ENCODE data around the gene FBXL4. TPM values are rescaled to one million over a fixed set of nuclear protein-coding genes. Genes with fewer than 3 reads are reported as not detected.

FBXL4 gene
- polyA plus RNA-seq, 1 donor (not counting 4 experiments of a cell fraction or from before 2014, with no cell fraction given), result 19.9 TPM

- dilution Hi-C loops (cut with MboI; ENCODE audit: extremely low pct_ligation_motif_present, low sequenced_read_pairs), result no loop called here
- TF ChIP-seq CTCF (optimal IDR thresholded peaks at IDR 0.05 in 1 of 3, IDR thresholded peaks at IDR 0.05 in 1 of 3, conservative IDR thresholded peaks at IDR 0.05 in 1 of 3; ENCODE audit: extremely low read depth in 1 of 3, insufficient read depth in 2 of 3, low read length in 3 of 3) (no peak), EZH2 (IDR thresholded peaks at IDR 0.05; ENCODE audit: low read length) (no peak)
- DNase-seq (ENCODE audit: low read depth, low spot score) (no peak), FAIRE-seq (no peak)
- H4K20me1 ChIP-seq (ENCODE audit: control insufficient read depth, extremely low read depth, insufficient read depth, low read length), result no peaks in the 10 kb centered on the region
- H3K4me3 ChIP-seq (ENCODE audit: control insufficient read depth in 2 of 3, extremely low read depth in 1 of 3, insufficient read depth in 2 of 3, low read depth in 1 of 3, low read length in 3 of 3), result no peak overlapping the region
- no peaks in the 10 kb centered on the region for H3K4me1 ChIP-seq (ENCODE audit: control insufficient read depth, extremely low read depth, insufficient read depth, low read length)
- H3K36me3 ChIP-seq (ENCODE audit: control insufficient read depth in 2 of 2, extremely low read depth in 1 of 2, insufficient read depth in 2 of 2, low read length in 2 of 2), result no peaks in the 10 kb centered on the region
- no peak overlapping the region for H3K4me2 ChIP-seq (ENCODE audit: control insufficient read depth, extremely low read depth, insufficient read depth, low read depth, low read length)
- H2AFZ ChIP-seq (ENCODE audit: control insufficient read depth, low read length), result no peak overlapping the region
- no peaks in the 10 kb centered on the region for H3K9me1 ChIP-seq (ENCODE audit: control insufficient read depth, extremely low read depth, insufficient read depth, low read length)
- H3K9me3 ChIP-seq (ENCODE audit: control insufficient read depth, low read depth, low read length), result no peaks in the 10 kb centered on the region
- no peak overlapping the region for H3K9ac ChIP-seq (ENCODE audit: control insufficient read depth, extremely low read depth, insufficient read depth, low read length)
- no peaks in the 10 kb centered on the region for H3K79me2 ChIP-seq (ENCODE audit: control insufficient read depth, insufficient read depth, low read length)
- no peaks in the 10 kb centered on the region for H3K27me3 ChIP-seq (ENCODE audit: control insufficient read depth, extremely low read depth, insufficient read depth, low read length)
- no peak overlapping the region for H3K27ac ChIP-seq (ENCODE audit: control insufficient read depth, insufficient read depth, low read length)
Observed at GRCh38 chr6:98981473-98981872, 33.7 kb upstream of the FBXL4 start.

GRCh38 chr6:98980819-98981218, 33.1 kb upstream of the FBXL4 start:
- DNase-seq (ENCODE audit: low read depth, low spot score) (no peak), FAIRE-seq (no peak)
- no peaks in the 10 kb centered on the region for H3K4me1 ChIP-seq (ENCODE audit: control insufficient read depth, extremely low read depth, insufficient read depth, low read length)
- no peak overlapping the region for H3K4me3 ChIP-seq (ENCODE audit: control insufficient read depth in 2 of 3, extremely low read depth in 1 of 3, insufficient read depth in 2 of 3, low read depth in 1 of 3, low read length in 3 of 3)
- H3K79me2 ChIP-seq (ENCODE audit: control insufficient read depth, insufficient read depth, low read length), result no peaks in the 10 kb centered on the region
- H3K36me3 ChIP-seq (ENCODE audit: control insufficient read depth in 2 of 2, extremely low read depth in 1 of 2, insufficient read depth in 2 of 2, low read length in 2 of 2), result no peaks in the 10 kb centered on the region
- no peaks in the 10 kb centered on the region for H3K9me1 ChIP-seq (ENCODE audit: control insufficient read depth, extremely low read depth, insufficient read depth, low read length)
- no peak overlapping the region for H3K9ac ChIP-seq (ENCODE audit: control insufficient read depth, extremely low read depth, insufficient read depth, low read length)
- dilution Hi-C loops (cut with MboI; ENCODE audit: extremely low pct_ligation_motif_present, low sequenced_read_pairs), result no loop called here
- H3K4me2 ChIP-seq (ENCODE audit: control insufficient read depth, extremely low read depth, insufficient read depth, low read depth, low read length), result no peak overlapping the region
- no peak overlapping the region for H3K27ac ChIP-seq (ENCODE audit: control insufficient read depth, insufficient read depth, low read length)
- no peaks in the 10 kb centered on the region for H4K20me1 ChIP-seq (ENCODE audit: control insufficient read depth, extremely low read depth, insufficient read depth, low read length)
- TF ChIP-seq CTCF (optimal IDR thresholded peaks at IDR 0.05 in 1 of 3, IDR thresholded peaks at IDR 0.05 in 1 of 3, conservative IDR thresholded peaks at IDR 0.05 in 1 of 3; ENCODE audit: extremely low read depth in 1 of 3, insufficient read depth in 2 of 3, low read length in 3 of 3), result no peak
- no peak for TF ChIP-seq EZH2 (IDR thresholded peaks at IDR 0.05; ENCODE audit: low read length)
- H3K27me3 ChIP-seq (ENCODE audit: control insufficient read depth, extremely low read depth, insufficient read depth, low read length), result no peaks in the 10 kb centered on the region
- no peak overlapping the region for H2AFZ ChIP-seq (ENCODE audit: control insufficient read depth, low read length)
- H3K9me3 ChIP-seq (ENCODE audit: control insufficient read depth, low read depth, low read length), result no peaks in the 10 kb centered on the region
